ENCODE results near the gene TMA16.

- TF ChIP-seq POLR2A (IDR thresholded peaks at IDR 0.05; ENCODE audit: low read length), result no peak
- TF ChIP-seq GATA1 (IDR thresholded peaks at IDR 0.05; ENCODE audit: low read depth, low read length), result no peak
Measured at GRCh38 chr4:163550869-163551267, 56.4 kb downstream of the TMA16 start.
